ENCODE data around the gene CCDC81. TPM values are rescaled to one million over a fixed set of nuclear protein-coding genes. Genes with fewer than 3 reads are reported as not detected.
A peak's percentile ranks its signal among the peaks of the same experiment; 100 is the strongest.

Gene CCDC81
- total and polyA plus RNA-seq, 7 experiments from 2014 or later = 0.12 to 1.2 (median 0.83) TPM; not detected in 1

DNA sequence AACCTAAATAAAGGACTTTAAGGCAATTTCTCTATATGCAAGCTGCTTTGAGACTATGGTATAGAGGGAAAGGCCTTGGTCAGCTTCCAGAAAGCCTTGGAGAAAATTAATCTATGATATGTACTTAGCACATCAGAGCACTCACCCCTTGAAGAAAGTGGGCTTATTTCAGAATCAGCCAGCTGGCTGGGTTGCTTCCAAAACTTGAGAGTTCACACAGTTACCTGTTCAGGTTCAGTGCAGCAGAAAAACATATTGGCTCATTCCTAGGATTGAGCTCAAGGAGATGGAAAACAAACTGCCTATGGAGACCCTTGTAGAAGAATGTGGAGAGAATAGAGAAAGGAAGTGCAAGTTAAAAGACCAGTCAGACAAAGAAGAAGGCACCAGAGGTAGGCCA is 22.7 kb downstream of the CCDC81 start:
- Histone ChIP-seq H3K36me3 (ENCODE audit: control insufficient read depth in 2 of 3, insufficient read depth in 3 of 3, low read length in 3 of 3) (peaks cover 0 to 4% (median 0%) of the 10 kb centered on the region in 3 experiments), H3K9me3 (ENCODE audit: control insufficient read depth in 2 of 3, low read length in 3 of 3) (no peaks in the 10 kb centered on the region), H3K27ac (ENCODE audit: low read depth, low read length) (no peak overlapping the region), H3K27me3 (ENCODE audit: control insufficient read depth in 2 of 2, insufficient read depth in 2 of 2, low read length in 2 of 2) (no peaks in the 10 kb centered on the region), H3K4me3 (ENCODE audit: low read length) (no peak overlapping the region), H3K4me1 (ENCODE audit: control insufficient read depth in 2 of 2, insufficient read depth in 2 of 2, low read length in 2 of 2) (no peaks in the 10 kb centered on the region)
- Mint-ChIP-seq H3K27ac (no peak overlapping the region), H3K4me3 (no peak overlapping the region), H3K27me3 (no peaks in the 10 kb centered on the region), H3K36me3 (peaks cover 0 to 12% (median 7%) of the 10 kb centered on the region in 5 donors), H3K9me3 (no peaks in the 10 kb centered on the region), H3K4me1 (no peaks in the 10 kb centered on the region)
- DNase-seq (no peak), ATAC-seq (no peak)
- intact Hi-C loops (cut with micrococcal nuclease) = no loop called here
- ChIA-PET CTCF (no interaction called here), POLR2A (no interaction called here)

- H3K9me3 ChIP-seq (ENCODE audit: control insufficient read depth in 2 of 3, low read length in 3 of 3) = no peaks in the 10 kb centered on the region
- ATAC-seq (no peak), DNase-seq (no peak)
- no peak overlapping the region for H3K4me3 ChIP-seq (ENCODE audit: low read length)
- H3K4me1 Mint-ChIP-seq = no peaks in the 10 kb centered on the region
- no peaks in the 10 kb centered on the region for H3K27me3 ChIP-seq (ENCODE audit: control insufficient read depth in 2 of 2, insufficient read depth in 2 of 2, low read length in 2 of 2)
- no peak overlapping the region for H3K4me3 Mint-ChIP-seq
- H3K36me3 Mint-ChIP-seq = peaks cover 0 to 12% (median 7%) of the 10 kb centered on the region in 5 donors
- H3K9me3 Mint-ChIP-seq = no peaks in the 10 kb centered on the region
- H3K27ac Mint-ChIP-seq = no peak overlapping the region
- H3K27me3 Mint-ChIP-seq = no peaks in the 10 kb centered on the region
- CTCF ChIA-PET = interaction anchor here (0.5 kb wide), 1 partner anchor 391 kb away, joined by 3 read pairs; no protein-coding TSS in a partner anchor
- H3K27ac ChIP-seq (ENCODE audit: low read depth, low read length) = no peak overlapping the region
- no peaks in the 10 kb centered on the region for H3K4me1 ChIP-seq (ENCODE audit: control insufficient read depth in 2 of 2, insufficient read depth in 2 of 2, low read length in 2 of 2)
- intact Hi-C loops (cut with micrococcal nuclease) = no loop called here
- POLR2A ChIA-PET = no interaction called here
- no peaks in the 10 kb centered on the region for H3K36me3 ChIP-seq (ENCODE audit: control insufficient read depth in 2 of 3, insufficient read depth in 3 of 3, low read length in 3 of 3)
These were observed 23.4 kb downstream of the CCDC81 start for GRCh38 chr11:86398106-86398505.

GRCh38 chr11:86403458-86403857 is 28.8 kb downstream of the CCDC81 start:
- ATAC-seq (no peak), DNase-seq (no peak)
- intact Hi-C loops (cut with micrococcal nuclease) = no loop called here
- Histone ChIP-seq H3K4me1 (ENCODE audit: control insufficient read depth in 2 of 2, insufficient read depth in 2 of 2, low read length in 2 of 2) (no peaks in the 10 kb centered on the region), H3K27ac (ENCODE audit: low read depth, low read length) (no peak overlapping the region), H3K36me3 (ENCODE audit: control insufficient read depth in 2 of 3, insufficient read depth in 3 of 3, low read length in 3 of 3) (no peaks in the 10 kb centered on the region), H3K4me3 (ENCODE audit: low read length) (no peak overlapping the region), H3K9me3 (ENCODE audit: control insufficient read depth in 2 of 3, low read length in 3 of 3) (no peaks in the 10 kb centered on the region), H3K27me3 (ENCODE audit: control insufficient read depth in 2 of 2, insufficient read depth in 2 of 2, low read length in 2 of 2) (no peaks in the 10 kb centered on the region)
- ChIA-PET POLR2A (no interaction called here), CTCF (no interaction called here)
- Mint-ChIP-seq H3K9me3 (no peaks in the 10 kb centered on the region), H3K4me1 (no peaks in the 10 kb centered on the region), H3K4me3 (no peak overlapping the region), H3K36me3 (peaks cover 0 to 16% (median 7%) of the 10 kb centered on the region in 5 donors), H3K27me3 (no peaks in the 10 kb centered on the region), H3K27ac (no peak overlapping the region)

DNA sequence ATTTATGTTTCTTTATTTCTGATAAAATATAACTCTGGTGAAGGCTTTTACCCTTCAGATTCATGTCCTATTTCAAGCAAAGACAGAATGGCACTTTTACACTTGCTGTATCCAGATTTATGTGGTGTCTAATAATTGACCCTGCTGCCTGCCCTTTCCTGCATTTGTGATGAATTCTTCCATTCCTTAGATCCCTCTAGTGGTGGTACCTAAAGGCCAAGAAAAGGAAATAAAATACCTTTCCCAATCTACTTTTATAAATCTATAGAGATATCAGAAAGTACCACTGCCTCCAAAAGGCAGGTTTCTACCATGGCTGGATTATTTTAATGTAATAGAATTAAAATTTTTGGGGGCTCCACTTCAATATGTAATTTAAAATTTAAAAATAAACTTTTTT is 34.2 kb downstream of the CCDC81 start:
- no peaks in the 10 kb centered on the region for H3K36me3 ChIP-seq (ENCODE audit: control insufficient read depth in 2 of 3, insufficient read depth in 3 of 3, low read length in 3 of 3)
- Mint-ChIP-seq H3K27ac (no peak overlapping the region), H3K4me3 (no peak overlapping the region), H3K27me3 (no peaks in the 10 kb centered on the region), H3K4me1 (no peaks in the 10 kb centered on the region), H3K36me3 (peaks cover 0 to 28% (median 0%) of the 10 kb centered on the region in 5 donors), H3K9me3 (no peaks in the 10 kb centered on the region)
- CTCF ChIA-PET = no interaction called here
- DNase-seq (no peak), ATAC-seq (no peak)
- intact Hi-C loops (cut with micrococcal nuclease) = no loop called here
- POLR2A ChIA-PET = no interaction called here
- H3K9me3 ChIP-seq (ENCODE audit: control insufficient read depth in 2 of 3, low read length in 3 of 3) = no peaks in the 10 kb centered on the region
- no peaks in the 10 kb centered on the region for H3K27me3 ChIP-seq (ENCODE audit: control insufficient read depth in 2 of 2, insufficient read depth in 2 of 2, low read length in 2 of 2)
- H3K27ac ChIP-seq (ENCODE audit: low read depth, low read length) = no peak overlapping the region
- no peak overlapping the region for H3K4me3 ChIP-seq (ENCODE audit: low read length)
- H3K4me1 ChIP-seq (ENCODE audit: control insufficient read depth in 2 of 2, insufficient read depth in 2 of 2, low read length in 2 of 2) = no peaks in the 10 kb centered on the region

DNA sequence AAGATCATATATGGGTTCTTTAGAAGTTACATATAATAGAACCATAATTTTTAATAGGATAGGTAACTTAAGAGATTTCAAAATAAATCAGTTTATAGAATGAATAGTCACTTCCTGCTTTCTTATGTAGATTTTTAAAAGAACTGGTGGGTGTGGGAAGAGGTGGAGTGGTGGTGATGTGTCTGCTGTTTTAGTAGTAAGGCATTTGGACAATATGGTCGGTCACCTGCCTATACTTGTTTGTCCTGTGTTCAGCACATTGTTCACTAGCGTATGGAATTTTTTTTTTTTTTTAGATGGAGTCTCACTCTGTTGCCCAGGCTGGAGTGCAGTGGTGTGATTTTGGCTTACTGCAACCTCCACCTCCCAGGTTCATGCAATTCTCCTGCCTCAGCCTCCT is 39.3 kb downstream of the CCDC81 start:
- peaks cover 0 to 5% (median 0%) of the 10 kb centered on the region in 7 donors for H3K4me1 Mint-ChIP-seq
- no peak overlapping the region for H3K4me3 ChIP-seq (ENCODE audit: low read length)
- intact Hi-C loops (cut with micrococcal nuclease) = no loop called here
- DNase-seq = no peak
- no peak overlapping the region for H3K4me3 Mint-ChIP-seq
- no peaks in the 10 kb centered on the region for H3K27me3 Mint-ChIP-seq
- CTCF ChIA-PET = no interaction called here
- no peak overlapping the region for H3K27ac Mint-ChIP-seq
- no peak overlapping the region for H3K27ac ChIP-seq (ENCODE audit: low read depth, low read length)
- H3K36me3 ChIP-seq (ENCODE audit: control insufficient read depth in 2 of 3, insufficient read depth in 3 of 3, low read length in 3 of 3) = no peaks in the 10 kb centered on the region
- POLR2A ChIA-PET = no interaction called here
- H3K4me1 ChIP-seq (ENCODE audit: control insufficient read depth in 2 of 2, insufficient read depth in 2 of 2, low read length in 2 of 2) = no peaks in the 10 kb centered on the region
- H3K9me3 ChIP-seq (ENCODE audit: control insufficient read depth in 2 of 3, low read length in 3 of 3) = no peaks in the 10 kb centered on the region
- ATAC-seq = no peak
- peaks cover 0 to 34% (median 0%) of the 10 kb centered on the region in 5 donors for H3K36me3 Mint-ChIP-seq
- no peaks in the 10 kb centered on the region for H3K9me3 Mint-ChIP-seq
- H3K27me3 ChIP-seq (ENCODE audit: control insufficient read depth in 2 of 2, insufficient read depth in 2 of 2, low read length in 2 of 2) = no peaks in the 10 kb centered on the region

DNA sequence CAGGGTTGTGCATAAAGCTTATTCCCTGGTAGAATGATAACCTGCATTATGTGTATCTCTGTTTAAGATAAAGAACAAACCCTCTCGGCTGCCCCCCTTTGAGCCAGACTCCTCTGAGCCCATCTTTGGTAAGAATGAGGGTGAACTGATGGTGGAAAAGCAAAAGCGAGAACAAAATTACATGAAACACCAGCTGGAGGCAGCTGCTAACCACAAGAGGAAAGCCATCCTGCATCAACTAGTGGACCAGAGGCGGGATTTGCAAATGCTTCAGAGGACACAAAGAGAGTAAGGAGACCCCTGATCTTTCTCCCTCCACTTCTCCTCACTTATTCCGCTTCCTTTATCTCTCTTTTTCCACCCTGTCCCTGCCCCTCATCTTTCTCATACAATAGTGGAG is 40.3 kb downstream of the CCDC81 start:
- Histone ChIP-seq H3K4me3 (ENCODE audit: low read length) (no peak overlapping the region), H3K27me3 (ENCODE audit: control insufficient read depth in 2 of 2, insufficient read depth in 2 of 2, low read length in 2 of 2) (no peaks in the 10 kb centered on the region), H3K4me1 (ENCODE audit: control insufficient read depth in 2 of 2, insufficient read depth in 2 of 2, low read length in 2 of 2) (no peaks in the 10 kb centered on the region), H3K27ac (ENCODE audit: low read depth, low read length) (no peak overlapping the region), H3K36me3 (ENCODE audit: control insufficient read depth in 2 of 3, insufficient read depth in 3 of 3, low read length in 3 of 3) (no peaks in the 10 kb centered on the region), H3K9me3 (ENCODE audit: control insufficient read depth in 2 of 3, low read length in 3 of 3) (no peaks in the 10 kb centered on the region)
- no peak for DNase-seq
- intact Hi-C loops (cut with micrococcal nuclease) = no loop called here
- POLR2A ChIA-PET = no interaction called here
- Mint-ChIP-seq H3K9me3 (no peaks in the 10 kb centered on the region), H3K27ac (no peak overlapping the region), H3K27me3 (no peaks in the 10 kb centered on the region), H3K4me1 (peaks cover 0 to 5% (median 0%) of the 10 kb centered on the region in 7 donors), H3K36me3 (peaks cover 0 to 34% (median 0%) of the 10 kb centered on the region in 5 donors), H3K4me3 (no peak overlapping the region)
- CTCF ChIA-PET = no interaction called here
- no peak for ATAC-seq

- no peak overlapping the region for H3K4me3 ChIP-seq (ENCODE audit: low read length)
- H3K36me3 Mint-ChIP-seq = peaks cover 0 to 27% (median 0%) of the 10 kb centered on the region in 5 donors
- intact Hi-C loops (cut with micrococcal nuclease) = no loop called here
- no peak overlapping the region for H3K27ac Mint-ChIP-seq
- H3K9me3 Mint-ChIP-seq = no peaks in the 10 kb centered on the region
- no peaks in the 10 kb centered on the region for H3K9me3 ChIP-seq (ENCODE audit: control insufficient read depth in 2 of 3, low read length in 3 of 3)
- H3K4me1 ChIP-seq (ENCODE audit: control insufficient read depth in 2 of 2, insufficient read depth in 2 of 2, low read length in 2 of 2) = no peaks in the 10 kb centered on the region
- H3K27me3 Mint-ChIP-seq = no peaks in the 10 kb centered on the region
- no peak overlapping the region for H3K27ac ChIP-seq (ENCODE audit: low read depth, low read length)
- H3K36me3 ChIP-seq (ENCODE audit: control insufficient read depth in 2 of 3, insufficient read depth in 3 of 3, low read length in 3 of 3) = no peaks in the 10 kb centered on the region
- POLR2A ChIA-PET = no interaction called here
- ATAC-seq (peak; percentile 24), DNase-seq (no peak)
- CTCF ChIA-PET = interaction anchor here (0.6 kb wide), 2 partner anchors 49 to 628 kb away, joined by 3 to 5 read pairs; no protein-coding TSS in a partner anchor
- H3K4me3 Mint-ChIP-seq = no peak overlapping the region
- H3K27me3 ChIP-seq (ENCODE audit: control insufficient read depth in 2 of 2, insufficient read depth in 2 of 2, low read length in 2 of 2) = no peaks in the 10 kb centered on the region
- peaks cover 0 to 5% (median 0%) of the 10 kb centered on the region in 7 donors for H3K4me1 Mint-ChIP-seq
These were observed 41.8 kb downstream of the CCDC81 start for GRCh38 chr11:86416494-86416893.

Data from naive thymus-derived CD4-positive, alpha-beta T cell (primary cell).